Astrocyte of the spinal cord (primary cell): ENCODE measurements around the gene CFAP100.

Source experiments
- DNase-seq: peaks from one replicate; pipeline ENCODE4 v3.0.0; 2011; ENCODE audit warnings: low read depth, low spot score
- H3K4me3 ChIP-seq: 2 replicates; pipeline ENCODE4 v1.5.1; 2011; ENCODE audit warnings: low read depth, mild to moderate bottlenecking, low read length, moderate library complexity
- CTCF ChIP-seq: IDR thresholded peaks from 2 replicates; pipeline ENCODE4 v1.5.1; 2012; ENCODE audit warnings: low read depth, mild to moderate bottlenecking, low read length, inconsistent platforms
- in situ Hi-C: cut with HindIII; loops from 2 replicates; pipeline ENCODE4 v1.10.0; 2017; ENCODE audit warnings: low sequenced_read_pairs

The CFAP100 gene

DNA sequence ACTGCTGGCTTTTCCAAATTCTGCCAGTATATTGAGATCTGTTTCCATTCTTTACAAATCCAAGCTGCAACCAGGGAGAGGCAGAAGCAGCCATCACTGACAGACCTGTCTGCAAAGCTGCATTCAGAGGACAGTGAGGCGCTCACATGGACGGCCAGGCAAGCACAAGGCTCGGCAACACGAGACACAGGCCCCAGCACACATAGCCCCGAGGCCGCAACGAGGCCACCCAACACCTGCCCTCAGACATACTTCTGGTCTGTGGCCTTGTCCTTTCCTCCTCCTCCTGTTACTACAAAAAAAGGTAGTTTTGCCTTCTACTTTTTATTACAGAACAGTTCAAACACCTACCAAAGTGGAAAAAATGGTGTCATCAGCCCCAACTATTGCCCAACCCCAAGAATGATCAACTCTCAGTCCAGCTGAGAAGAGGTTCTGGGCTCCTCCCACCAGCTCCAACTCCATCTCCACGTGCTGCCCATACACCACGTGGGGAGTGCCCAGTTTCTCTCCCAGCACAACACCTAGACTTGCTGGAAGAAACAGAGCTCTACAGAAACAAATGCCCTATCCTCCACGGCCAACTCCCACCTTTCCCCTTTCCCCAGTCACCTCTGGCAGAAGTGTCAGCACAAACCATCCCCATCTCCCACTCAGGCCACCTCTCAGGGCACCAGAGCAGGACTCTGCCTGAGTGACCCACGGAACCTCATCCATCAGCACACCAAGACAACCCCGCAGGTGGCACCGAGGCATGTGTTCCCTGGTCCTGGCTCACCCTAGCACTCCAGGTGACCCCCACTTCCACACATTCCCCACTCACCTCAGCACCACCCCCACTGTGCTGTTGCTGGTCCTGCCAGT, 73.6 kb downstream of the CFAP100 start:
- no peak for DNase-seq
- in situ Hi-C loops, result no loop called here
- H3K4me3 ChIP-seq, result no peak overlapping the region
- no peak for TF ChIP-seq CTCF

- H3K4me3 ChIP-seq, result no peak overlapping the region
- no peak for TF ChIP-seq CTCF
- DNase-seq, result no peak
- in situ Hi-C loops, result no loop called here
These were observed 74.8 kb downstream of the CFAP100 start for GRCh38 chr3:126469479-126469878.

GRCh38 chr3:126472277-126473006, 77.7 kb downstream of the CFAP100 start:
- in situ Hi-C loops, result no loop called here

GRCh38 chr3:126473292-126474168, 78.8 kb downstream of the CFAP100 start:
- peak overlapping the region; percentile 7 for H3K4me3 ChIP-seq
- TF ChIP-seq CTCF, result no peak
- in situ Hi-C loops, result no loop called here
- no peak for DNase-seq

More at GRCh38 chr3:126472277-126473006, 77.7 kb downstream of the CFAP100 start:
- peak; percentile 87 for DNase-seq
- peak overlapping the region; percentile 6 for H3K4me3 ChIP-seq
- TF ChIP-seq CTCF, result peak; percentile 18

- peak; percentile 51 for DNase-seq
- H3K4me3 ChIP-seq, result peak overlapping the region; percentile 78
- no peak for TF ChIP-seq CTCF
- in situ Hi-C loops, result no loop called here
These were observed 80.0 kb downstream of the CFAP100 start for GRCh38 chr3:126474498-126475412.
